Caco-2 (cell line): ENCODE data around the gene ABHD5. TPM values are rescaled to one million over a fixed set of nuclear protein-coding genes. Genes with fewer than 3 reads are reported as not detected.

Experiments used
- BruUV-seq: library from RNA; stranded (reverse); fragments of 400-500 nt; replicated peaks from 2 replicates; lab custom pipeline; 2021; lab: Mats Ljungman, UMichigan
- CTCF ChIA-PET: fragments of 300-600 bp; sonication (Branson Sonifier 250); formaldehyde crosslinking; loops from one replicate; lab custom pipeline; 2022; ENCODE audit warnings: antibody characterized with exemption; lab: Charles Lee
- POLR2A ChIA-PET: fragments of 300-600 bp; sonication (Branson Sonifier 250); formaldehyde crosslinking; loops from one replicate; lab custom pipeline; 2022; ENCODE audit warnings: antibody characterized with exemption; lab: Charles Lee
- DNase-seq, 2 experiments: peaks; one replicate each; pipeline versions ENCODE4 v3.0.0 to v3.0.0-alpha.2; 2020 to 2022
- H3K27me3 ChIP-seq: replicated peaks from 2 replicates; pipeline ENCODE4 v1.6.0; 2011; ENCODE audit warnings: low read length; ENCODE audit not compliant: control insufficient read depth, insufficient read depth
- H3K36me3 ChIP-seq: 2 replicates; pipeline ENCODE4 v1.5.1; 2011; ENCODE audit warnings: low read length; ENCODE audit not compliant: control insufficient read depth, insufficient read depth
- H3K4me1 ChIP-seq: fragments of 250-450 bp; sonication (Bioruptor Pico); 2 replicates; pipeline ENCODE4 v1.5.1; 2020; ENCODE audit warnings: mild to moderate bottlenecking
- H3K4me3 ChIP-seq: 2 replicates; pipeline ENCODE4 v1.5.1; 2011; ENCODE audit warnings: low read depth, mild to moderate bottlenecking, control low read depth, low read length
- H3K9me3 ChIP-seq: fragments of 250-450 bp; sonication (Bioruptor Pico); 2 replicates; pipeline ENCODE4 v1.5.1; 2020; ENCODE audit warnings: mild to moderate bottlenecking, moderate library complexity
- H3K27ac Mint-ChIP-seq: one replicate; pipeline ENCODE4 v1.8.0; 2022; ENCODE audit warnings: mixed read lengths; ENCODE audit not compliant: unreplicated experiment
- H3K27me3 Mint-ChIP-seq: one replicate; pipeline ENCODE4 v1.8.0; 2022; ENCODE audit warnings: mixed read lengths; ENCODE audit not compliant: insufficient read depth, unreplicated experiment
- H3K36me3 Mint-ChIP-seq: one replicate; pipeline ENCODE4 v1.8.0; 2022; ENCODE audit warnings: mild to moderate bottlenecking, mixed read lengths; ENCODE audit not compliant: insufficient read depth, unreplicated experiment
- H3K4me1 Mint-ChIP-seq: one replicate; pipeline ENCODE4 v1.8.0; 2022; ENCODE audit warnings: low read depth, mixed read lengths; ENCODE audit not compliant: unreplicated experiment
- H3K4me3 Mint-ChIP-seq: one replicate; pipeline ENCODE4 v1.8.0; 2022; ENCODE audit warnings: mild to moderate bottlenecking, moderate library complexity, mixed read lengths; ENCODE audit not compliant: unreplicated experiment
- H3K9me3 Mint-ChIP-seq: one replicate; pipeline ENCODE4 v1.8.0; 2022; ENCODE audit warnings: mixed read lengths; ENCODE audit not compliant: unreplicated experiment
- intact Hi-C: fragments of 100-400 bp; cut with micrococcal nuclease; formaldehyde crosslinking; loops from one replicate; pipeline ENCODE4 v1.10.0; 2022; ENCODE audit not compliant: unreplicated experiment
- total RNA-seq: library from RNA; stranded (reverse); gene quantifications from 2 replicates; pipeline ENCODE4 v1.2.3, GENCODE V29; 2022
- TF ChIP-seq, protein P1 (sequence below), 2 experiments: fragments of 200-600 bp in 1 of 2; IDR thresholded peaks; 1 replicate in 1 of 2; 2 replicates in 1 of 2; pipeline versions ENCODE4 v1.5.1 to v1.8.0; 2011 to 2022; ENCODE audit warnings: antibody characterized with exemption in 1 of 2, control low read depth in 1 of 2, inconsistent platforms in 1 of 2, low read depth in 1 of 2, low read length in 1 of 2, mild to moderate bottlenecking in 1 of 2, moderate library complexity in 1 of 2; ENCODE audit not compliant: insufficient read depth in 1 of 2, severe bottlenecking in 1 of 2, unreplicated experiment in 1 of 2

The ABHD5 gene
- total RNA-seq, 1 experiment from 2014 or later = 12.3 TPM

GRCh38 chr3:43771610-43772009 is 80.9 kb downstream of the ABHD5 start:
- intact Hi-C loops = no loop called here
- POLR2A ChIA-PET = no interaction called here

DNA sequence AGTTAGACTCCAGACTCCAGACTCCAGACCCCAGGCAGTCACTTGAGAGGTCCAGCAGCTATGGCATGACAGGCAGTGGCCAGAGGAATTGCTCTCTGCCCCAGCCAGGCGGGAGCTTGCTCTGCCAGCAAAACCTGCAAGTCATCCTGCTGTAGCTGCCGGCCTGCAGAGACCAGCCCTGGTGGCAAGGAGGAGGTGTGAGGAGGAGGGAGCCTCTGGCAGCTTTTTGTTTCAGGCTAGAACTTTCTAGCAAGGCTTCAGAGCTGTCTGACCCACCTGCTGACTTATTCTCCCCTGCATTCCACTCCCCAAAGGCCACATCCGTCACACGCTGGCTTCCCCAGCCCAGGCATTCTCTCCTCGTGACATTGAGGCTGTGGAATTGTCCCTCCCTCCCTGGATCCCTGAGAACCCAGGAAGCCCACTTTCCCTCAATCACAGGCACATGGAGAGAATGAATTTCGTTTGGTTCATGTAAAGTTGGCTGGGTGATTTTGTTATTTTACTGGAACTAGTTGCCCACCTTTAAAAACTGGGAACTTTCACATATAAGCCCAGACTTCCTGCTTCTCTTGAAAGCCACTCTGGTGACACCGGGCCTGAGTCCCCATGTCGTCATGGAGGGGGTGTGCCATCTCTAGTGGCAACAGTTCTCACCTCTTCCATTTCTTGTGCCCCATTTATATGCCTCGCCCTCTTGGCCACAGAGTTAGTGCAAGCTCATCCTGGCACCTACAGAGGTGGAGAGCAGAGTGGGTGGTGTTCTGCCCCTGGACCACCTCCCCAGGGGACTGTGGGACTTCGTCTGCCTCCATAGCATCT is 82.7 kb downstream of the ABHD5 start:
- CTCF ChIA-PET = no interaction called here
- 0 out of 2 replicates have a peak, but pooled peaks cover 7% of the 10 kb centered on the region for H3K4me1 ChIP-seq
- DNase-seq = no peak
- no peaks in the 10 kb centered on the region for H3K27me3 Mint-ChIP-seq
- POLR2A ChIA-PET = no interaction called here
- no peaks in the 10 kb centered on the region for H3K27me3 ChIP-seq
- no peak overlapping the region for H3K4me3 ChIP-seq
- no peaks in the 10 kb centered on the region for H3K9me3 ChIP-seq
- no peaks in the 10 kb centered on the region for H3K9me3 Mint-ChIP-seq
- H3K36me3 ChIP-seq = no peaks in the 10 kb centered on the region
- no TSS peak for BruUV-seq
- no peak overlapping the region for H3K4me3 Mint-ChIP-seq
- no peaks in the 10 kb centered on the region for H3K36me3 Mint-ChIP-seq
- H3K27ac Mint-ChIP-seq = no peak overlapping the region
- intact Hi-C loops = no loop called here
- H3K4me1 Mint-ChIP-seq = no peaks in the 10 kb centered on the region
- TF ChIP-seq, protein P1, sequence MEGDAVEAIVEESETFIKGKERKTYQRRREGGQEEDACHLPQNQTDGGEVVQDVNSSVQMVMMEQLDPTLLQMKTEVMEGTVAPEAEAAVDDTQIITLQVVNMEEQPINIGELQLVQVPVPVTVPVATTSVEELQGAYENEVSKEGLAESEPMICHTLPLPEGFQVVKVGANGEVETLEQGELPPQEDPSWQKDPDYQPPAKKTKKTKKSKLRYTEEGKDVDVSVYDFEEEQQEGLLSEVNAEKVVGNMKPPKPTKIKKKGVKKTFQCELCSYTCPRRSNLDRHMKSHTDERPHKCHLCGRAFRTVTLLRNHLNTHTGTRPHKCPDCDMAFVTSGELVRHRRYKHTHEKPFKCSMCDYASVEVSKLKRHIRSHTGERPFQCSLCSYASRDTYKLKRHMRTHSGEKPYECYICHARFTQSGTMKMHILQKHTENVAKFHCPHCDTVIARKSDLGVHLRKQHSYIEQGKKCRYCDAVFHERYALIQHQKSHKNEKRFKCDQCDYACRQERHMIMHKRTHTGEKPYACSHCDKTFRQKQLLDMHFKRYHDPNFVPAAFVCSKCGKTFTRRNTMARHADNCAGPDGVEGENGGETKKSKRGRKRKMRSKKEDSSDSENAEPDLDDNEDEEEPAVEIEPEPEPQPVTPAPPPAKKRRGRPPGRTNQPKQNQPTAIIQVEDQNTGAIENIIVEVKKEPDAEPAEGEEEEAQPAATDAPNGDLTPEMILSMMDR (IDR thresholded peaks at IDR 0.05; ENCODE audit: insufficient read depth in 1 of 2, low read depth in 1 of 2, low read length in 1 of 2, severe bottlenecking in 1 of 2, unreplicated experiment in 1 of 2) = no peak

More at GRCh38 chr3:43771610-43772009, 80.9 kb downstream of the ABHD5 start:
- no TSS peak for BruUV-seq
- H3K36me3 ChIP-seq = no peaks in the 10 kb centered on the region
- TF ChIP-seq, protein P1 (IDR thresholded peaks at IDR 0.05; ENCODE audit: insufficient read depth in 1 of 2, low read depth in 1 of 2, low read length in 1 of 2, severe bottlenecking in 1 of 2, unreplicated experiment in 1 of 2) = no peak
- H3K4me3 ChIP-seq = no peak overlapping the region
- no peaks in the 10 kb centered on the region for H3K4me1 Mint-ChIP-seq
- no peaks in the 10 kb centered on the region for H3K9me3 ChIP-seq
- H3K27ac Mint-ChIP-seq = no peak overlapping the region
- no peak for DNase-seq
- CTCF ChIA-PET = no interaction called here
- no peaks in the 10 kb centered on the region for H3K27me3 ChIP-seq
- H3K9me3 Mint-ChIP-seq = no peaks in the 10 kb centered on the region
- H3K36me3 Mint-ChIP-seq = no peaks in the 10 kb centered on the region
- no peak overlapping the region for H3K4me3 Mint-ChIP-seq
- no peaks in the 10 kb centered on the region for H3K27me3 Mint-ChIP-seq
- H3K4me1 ChIP-seq = 0 out of 2 replicates have a peak, but pooled peaks cover 7% of the 10 kb centered on the region

GRCh38 chr3:43774799-43775198 is 84.1 kb downstream of the ABHD5 start:
- Mint-ChIP-seq H3K4me1 (no peaks in the 10 kb centered on the region), H3K27ac (no peak overlapping the region), H3K36me3 (no peaks in the 10 kb centered on the region), H3K4me3 (no peak overlapping the region), H3K27me3 (no peaks in the 10 kb centered on the region), H3K9me3 (no peaks in the 10 kb centered on the region)
- intact Hi-C loops = no loop called here
- no peak for DNase-seq
- ChIA-PET POLR2A (no interaction called here), CTCF (interaction anchor here (0.9 kb wide), 1 partner anchor 22 kb away, joined by 4 read pairs; no protein-coding TSS in a partner anchor)
- Histone ChIP-seq H3K4me3 (no peak overlapping the region), H3K36me3 (no peaks in the 10 kb centered on the region), H3K27me3 (no peaks in the 10 kb centered on the region), H3K4me1 (0 out of 2 replicates have a peak, but pooled peaks cover 4% of the 10 kb centered on the region), H3K9me3 (no peaks in the 10 kb centered on the region)
- TF ChIP-seq, protein P1 (IDR thresholded peaks at IDR 0.05; ENCODE audit: insufficient read depth in 1 of 2, low read depth in 1 of 2, low read length in 1 of 2, severe bottlenecking in 1 of 2, unreplicated experiment in 1 of 2) = no peak
- BruUV-seq = no TSS peak
